Endodermal cell (in vitro differentiated cells): ENCODE measurements around the gene MED14. TPM values are rescaled to one million over a fixed set of nuclear protein-coding genes. Genes with fewer than 3 reads are reported as not detected.
"Not testable (repeated sequence)": the region's sequence is repeated elsewhere in the genome, so short reads cannot be mapped to it uniquely, and the experiment has no call there.

Source experiments
- DNase-seq: peaks from one replicate; pipeline ENCODE4 v3.0.0-alpha.2; 2017
- H3K27ac ChIP-seq: 2 replicates; pipeline ENCODE4 v1.5.1; 2013; ENCODE audit warnings: mild to moderate bottlenecking, low read depth, low read length, moderate library complexity
- H3K27me3 ChIP-seq: 2 replicates; pipeline ENCODE4 v1.6.1; 2013; ENCODE audit warnings: mild to moderate bottlenecking, low read length, moderate library complexity; ENCODE audit not compliant: insufficient read depth, control insufficient read depth, poor library complexity, severe bottlenecking
- H3K36me3 ChIP-seq: 2 replicates; pipeline ENCODE4 v1.7.0; 2013; ENCODE audit warnings: mild to moderate bottlenecking, low read length, moderate library complexity; ENCODE audit not compliant: control insufficient read depth, insufficient read depth
- H3K4me1 ChIP-seq: one replicate; pipeline ENCODE4 v1.7.0; 2013; ENCODE audit warnings: low read length; ENCODE audit not compliant: control insufficient read depth, insufficient read depth
- H3K4me3 ChIP-seq: 2 replicates; pipeline ENCODE4 v1.5.1; 2013; ENCODE audit warnings: mild to moderate bottlenecking, low read length, moderate library complexity
- H3K9ac ChIP-seq: 2 replicates; pipeline ENCODE4 v1.6.1; 2013; ENCODE audit warnings: mild to moderate bottlenecking, low read length, moderate library complexity; ENCODE audit not compliant: poor library complexity, severe bottlenecking; ENCODE audit errors: extremely low read depth
- H3K9me3 ChIP-seq: 2 replicates; pipeline ENCODE4 v1.6.1; 2013; ENCODE audit warnings: mild to moderate bottlenecking, low read length, moderate library complexity; ENCODE audit not compliant: control insufficient read depth
- H3K27ac Mint-ChIP-seq: 2 replicates; pipeline ENCODE4 v1.8.0; 2020; ENCODE audit warnings: mixed read lengths
- H3K27me3 Mint-ChIP-seq: 2 replicates; pipeline ENCODE4 v1.8.0; 2021; ENCODE audit warnings: mild to moderate bottlenecking, mixed read lengths; ENCODE audit not compliant: insufficient read depth
- H3K36me3 Mint-ChIP-seq: 2 replicates; pipeline ENCODE4 v1.8.0; 2020; ENCODE audit warnings: low read depth, mixed read lengths
- H3K4me1 Mint-ChIP-seq: 2 replicates; pipeline ENCODE4 v1.8.0; 2020; ENCODE audit warnings: mixed read lengths
- H3K4me3 Mint-ChIP-seq: 2 replicates; pipeline ENCODE4 v1.8.0; 2020; ENCODE audit warnings: mild to moderate bottlenecking, moderate library complexity, mixed read lengths
- H3K9me3 Mint-ChIP-seq: 2 replicates; pipeline ENCODE4 v1.8.0; 2020; ENCODE audit warnings: mild to moderate bottlenecking, mixed read lengths
- WGBS, 2 experiments: methylation state at CpG; one replicate each; pipeline versions ENCODE4 v1.1.5 to v1.1.7; 2013; ENCODE audit warnings: missing lambda C conversion rate in 2 of 2, mixed read lengths in 1 of 2; ENCODE audit not compliant: insufficient coverage in 1 of 2, insufficient read length in 1 of 2; 5-methylcytosine and 5-hydroxymethylcytosine counted together
- long read RNA-seq, 4 experiments: library from polyadenylated mRNA in 2 of 4; library from RNA in 1 of 4; library from capped mRNA in 1 of 4; stranded (forward) in 3 of 4; unstranded in 1 of 4; transcript quantifications; one replicate each; pipeline ENCODE4 v2.0.0, GENCODE V29; 2020 to 2021; ENCODE audit warnings: inconsistent platforms in 1 of 4
- polyA plus RNA-seq, 2 experiments: library from polyadenylated mRNA; stranded (reverse); fragments of 50-300 nt; gene quantifications; one replicate each; pipeline ENCODE4 v1.2.3, GENCODE V29; 2013
- total RNA-seq, 2 donors: library from RNA; stranded (reverse); fragmentation: NEBNext Ultra II Directional in 1 of 2; extraction: Animal tissue kit (Norgen Biotek cat#: 25700) in 1 of 2; gene quantifications; 2 replicates in 1 of 2; 3 replicates in 1 of 2; pipeline ENCODE4 v1.2.1, GENCODE V29; 2021
- TF ChIP-seq, protein P1 (sequence below): fragments of 200-600 bp; sonication (generic); conservative IDR thresholded peaks from 2 replicates; pipeline ENCODE4 v1.5.0; 2021; ENCODE audit warnings: antibody characterized with exemption, mild to moderate bottlenecking

Gene MED14
- total RNA-seq = 10 to 100 TPM; 50.4 to 53.4 TPM
- polyA plus RNA-seq (2013, experiment 1 of 2) = 37.1 TPM
- 29.6 TPM for polyA plus RNA-seq (2013, experiment 2 of 2)
- long read RNA-seq, experiment 1, full-length matches to known transcripts = 1 of 11 reads
- long read RNA-seq, experiment 1, partial matches to known transcripts = 2 of 11 reads
- long read RNA-seq, experiment 1, other reads (novel, unspliced or antisense) = 8 of 11 reads
- long read RNA-seq, experiment 2, full-length matches to known transcripts = 14 of 41 reads
- long read RNA-seq, experiment 2, partial matches to known transcripts = 13 of 41 reads
- long read RNA-seq, experiment 2, other reads (novel, unspliced or antisense) = 14 of 41 reads
- long read RNA-seq, experiment 3, partial matches to known transcripts = 3 of 9 reads
- long read RNA-seq, experiment 3, other reads (novel, unspliced or antisense) = 6 of 9 reads
- long read RNA-seq, experiment 4, partial matches to known transcripts = 1 of 3 reads
- long read RNA-seq, experiment 4, other reads (novel, unspliced or antisense) = 2 of 3 reads

- Mint-ChIP-seq H3K9me3 (peaks cover 16% of the 10 kb centered on the region), H3K27ac (peak within 1 kb of the TSS; percentile 96), H3K27me3 (no peaks in the 10 kb centered on the region), H3K36me3 (peaks cover 3% of the 10 kb centered on the region), H3K4me3 (peak within 1 kb of the TSS; percentile 81), H3K4me1 (peaks cover 21% of the 10 kb centered on the region)
- TF ChIP-seq, protein P1, sequence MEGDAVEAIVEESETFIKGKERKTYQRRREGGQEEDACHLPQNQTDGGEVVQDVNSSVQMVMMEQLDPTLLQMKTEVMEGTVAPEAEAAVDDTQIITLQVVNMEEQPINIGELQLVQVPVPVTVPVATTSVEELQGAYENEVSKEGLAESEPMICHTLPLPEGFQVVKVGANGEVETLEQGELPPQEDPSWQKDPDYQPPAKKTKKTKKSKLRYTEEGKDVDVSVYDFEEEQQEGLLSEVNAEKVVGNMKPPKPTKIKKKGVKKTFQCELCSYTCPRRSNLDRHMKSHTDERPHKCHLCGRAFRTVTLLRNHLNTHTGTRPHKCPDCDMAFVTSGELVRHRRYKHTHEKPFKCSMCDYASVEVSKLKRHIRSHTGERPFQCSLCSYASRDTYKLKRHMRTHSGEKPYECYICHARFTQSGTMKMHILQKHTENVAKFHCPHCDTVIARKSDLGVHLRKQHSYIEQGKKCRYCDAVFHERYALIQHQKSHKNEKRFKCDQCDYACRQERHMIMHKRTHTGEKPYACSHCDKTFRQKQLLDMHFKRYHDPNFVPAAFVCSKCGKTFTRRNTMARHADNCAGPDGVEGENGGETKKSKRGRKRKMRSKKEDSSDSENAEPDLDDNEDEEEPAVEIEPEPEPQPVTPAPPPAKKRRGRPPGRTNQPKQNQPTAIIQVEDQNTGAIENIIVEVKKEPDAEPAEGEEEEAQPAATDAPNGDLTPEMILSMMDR = peak; percentile 72
- Histone ChIP-seq H3K27me3 (no peaks in the 10 kb centered on the region), H3K9ac (peak within 1 kb of the TSS; percentile 71), H3K4me3 (peak within 1 kb of the TSS; percentile 92), H3K27ac (peak within 1 kb of the TSS; percentile 91), H3K9me3 (no peaks in the 10 kb centered on the region), H3K4me1 (no peaks in the 10 kb centered on the region), H3K36me3 (no peaks in the 10 kb centered on the region)
- 0% methylated on average over 87 of the region's 88 CpGs; no CpG with 5 or more reads in 1 of the 2 experiments for WGBS, 2 experiments
- DNase-seq = peak; percentile 95
These were observed at the start of gene MED14 for GRCh38 chrX:40735325-40736169. Gene MED14, minus strand, starts transcription at chrX:40735542. Its CDS starts 130 bp downstream, at chrX:40735412.

DNA sequence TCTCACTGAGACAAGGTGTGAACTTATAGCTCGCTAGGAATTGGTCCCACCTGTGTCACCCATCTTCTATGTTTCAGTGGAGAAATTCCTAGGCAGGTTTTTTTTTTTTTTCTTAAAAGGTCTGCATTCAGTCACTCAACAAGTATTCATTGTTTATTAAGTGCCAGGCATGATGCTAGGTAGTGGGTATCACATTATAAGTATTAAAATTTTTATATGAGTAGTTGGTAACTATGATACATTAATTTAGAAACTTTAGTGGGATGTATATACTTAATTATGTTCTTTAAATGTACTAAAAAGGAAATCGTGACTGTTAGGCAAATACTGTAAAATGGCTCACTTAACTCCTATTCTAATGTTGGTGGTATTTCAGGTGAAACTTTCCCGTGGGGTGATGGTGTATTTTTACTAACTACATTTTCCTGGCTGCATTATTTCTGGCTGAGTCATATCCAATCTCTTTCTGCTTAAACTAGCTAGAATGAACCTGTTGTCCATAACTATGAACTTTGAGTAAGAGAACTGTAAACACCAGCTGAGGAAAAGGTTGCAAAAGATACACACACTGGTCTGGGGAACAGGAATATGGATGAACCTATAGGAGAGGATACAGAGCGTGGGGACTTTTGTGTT, 49.3 kb upstream of the MED14 start:
- TF ChIP-seq, protein P1 = no peak
- 100% methylated on average over 2 of the region's 4 CpGs; no CpG with 5 or more reads in 1 of the 2 experiments for WGBS, 2 experiments
- H3K27me3 ChIP-seq = no peaks in the 10 kb centered on the region
- no peak overlapping the region for H3K9ac ChIP-seq
- H3K4me1 Mint-ChIP-seq = peaks cover 2% of the 10 kb centered on the region
- H3K36me3 ChIP-seq = no peaks in the 10 kb centered on the region
- no peak overlapping the region for H3K4me3 Mint-ChIP-seq
- H3K27ac Mint-ChIP-seq = no peak overlapping the region
- H3K4me1 ChIP-seq = no peaks in the 10 kb centered on the region
- DNase-seq = no peak
- no peak overlapping the region for H3K4me3 ChIP-seq
- no peaks in the 10 kb centered on the region for H3K36me3 Mint-ChIP-seq
- H3K27me3 Mint-ChIP-seq = peaks cover 25% of the 10 kb centered on the region
- H3K27ac ChIP-seq = no peak overlapping the region
- no peaks in the 10 kb centered on the region for H3K9me3 ChIP-seq
- H3K9me3 Mint-ChIP-seq = peaks cover 19% of the 10 kb centered on the region

- H3K27ac Mint-ChIP-seq, DNase-seq, H3K9ac ChIP-seq, H3K9me3 ChIP-seq, H3K4me1 Mint-ChIP-seq, H3K27me3 ChIP-seq, H3K4me3 ChIP-seq, H3K36me3 Mint-ChIP-seq, H3K4me1 ChIP-seq, H3K4me3 Mint-ChIP-seq, H3K27ac ChIP-seq, H3K36me3 ChIP-seq: not testable (repeated sequence)
- Mint-ChIP-seq H3K9me3 (peaks cover 15% of the 10 kb centered on the region), H3K27me3 (peaks cover 21% of the 10 kb centered on the region)
- 80 to 93% methylated on average over 3 to 9 of the region's 11 CpGs for WGBS, 2 experiments
These were observed 47.4 kb upstream of the MED14 start for GRCh38 chrX:40782644-40783259.
